K562 (cell line): Measurements from ENCODE around the gene G2E3.

ENCODE experiments used
- BCL6 ChIP-seq: fragments of 250-450 bp; sonication (Bioruptor Pico); IDR thresholded peaks from 2 replicates; pipeline ENCODE4 v1.4.0; 2020
- CBFA2T2 ChIP-seq: fragments of 450-650 bp; conservative IDR thresholded peaks from 2 replicates; pipeline ENCODE4 v1.6.1; 2017; ENCODE audit warnings: mild to moderate bottlenecking
- GTF2F1 ChIP-seq: IDR thresholded peaks from 2 replicates; pipeline ENCODE4 v1.6.1; 2011; ENCODE audit warnings: low read depth, low read length, improper control_type of control experiment
- POLR2A ChIP-seq: fragments of 450-650 bp; conservative IDR thresholded peaks from 2 replicates; pipeline ENCODE4 v1.6.1; 2016
- SRSF9 ChIP-seq: fragments of 200-400 bp; formaldehyde crosslinking; IDR thresholded peaks from 2 replicates; pipeline ENCODE4 v1.6.1; 2017; ENCODE audit warnings: low read depth, low read length, borderline replicate concordance
- ZNF124 ChIP-seq: sonication (generic); formaldehyde crosslinking; IDR thresholded peaks from 2 replicates; pipeline ENCODE4 v1.8.1; 2022; ENCODE audit warnings: missing genetic modification reagents
- TF ChIP-seq, protein P1 (sequence below): sonication (generic); formaldehyde crosslinking; IDR thresholded peaks from 2 replicates; pipeline ENCODE4 v1.9.0; 2022; ENCODE audit warnings: mild to moderate bottlenecking, missing genetic modification reagents
- TF ChIP-seq, protein P2 (sequence below), 3 experiments: IDR thresholded peaks in 2 of 3; conservative IDR thresholded peaks in 1 of 3; 2 replicates each; pipeline ENCODE4 v1.5.1; 2011 to 2012; ENCODE audit warnings: low read length in 3 of 3, mild to moderate bottlenecking in 3 of 3, control low read depth in 2 of 3, improper control_type of control experiment in 1 of 3, inconsistent platforms in 1 of 3, low read depth in 1 of 3, mixed read lengths in 1 of 3, moderate library complexity in 1 of 3; ENCODE audit not compliant: insufficient read depth in 2 of 3

DNA sequence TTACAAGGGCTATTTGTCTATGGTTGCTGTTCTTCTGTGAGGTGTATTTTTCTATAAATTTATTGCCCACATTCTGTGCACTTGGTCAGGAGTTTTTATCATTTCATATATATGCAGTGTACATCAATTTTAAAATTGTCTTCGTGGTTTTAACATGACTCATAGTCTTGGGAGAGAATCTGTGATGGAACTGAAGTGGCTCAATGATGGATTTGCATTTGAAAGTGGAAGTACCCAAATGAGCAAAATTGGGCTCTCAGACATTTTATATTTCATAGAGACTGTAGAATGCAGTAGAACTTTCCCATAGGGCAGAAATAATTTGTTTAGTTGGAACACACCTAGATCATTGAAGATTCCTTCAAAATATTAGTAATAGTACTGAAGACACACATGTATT is 61.2 kb downstream of the G2E3 start:
- TF ChIP-seq, protein P1, sequence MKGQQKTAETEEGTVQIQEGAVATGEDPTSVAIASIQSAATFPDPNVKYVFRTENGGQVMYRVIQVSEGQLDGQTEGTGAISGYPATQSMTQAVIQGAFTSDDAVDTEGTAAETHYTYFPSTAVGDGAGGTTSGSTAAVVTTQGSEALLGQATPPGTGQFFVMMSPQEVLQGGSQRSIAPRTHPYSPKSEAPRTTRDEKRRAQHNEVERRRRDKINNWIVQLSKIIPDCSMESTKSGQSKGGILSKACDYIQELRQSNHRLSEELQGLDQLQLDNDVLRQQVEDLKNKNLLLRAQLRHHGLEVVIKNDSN (CRISPR knock-in tag), result no peak
- TF ChIP-seq BCL6 (CRISPR knock-in tag) (no peak), GTF2F1 (no peak), SRSF9 (no peak), POLR2A (no peak), CBFA2T2 (no peak), ZNF124 (no peak)
- TF ChIP-seq, protein P2, sequence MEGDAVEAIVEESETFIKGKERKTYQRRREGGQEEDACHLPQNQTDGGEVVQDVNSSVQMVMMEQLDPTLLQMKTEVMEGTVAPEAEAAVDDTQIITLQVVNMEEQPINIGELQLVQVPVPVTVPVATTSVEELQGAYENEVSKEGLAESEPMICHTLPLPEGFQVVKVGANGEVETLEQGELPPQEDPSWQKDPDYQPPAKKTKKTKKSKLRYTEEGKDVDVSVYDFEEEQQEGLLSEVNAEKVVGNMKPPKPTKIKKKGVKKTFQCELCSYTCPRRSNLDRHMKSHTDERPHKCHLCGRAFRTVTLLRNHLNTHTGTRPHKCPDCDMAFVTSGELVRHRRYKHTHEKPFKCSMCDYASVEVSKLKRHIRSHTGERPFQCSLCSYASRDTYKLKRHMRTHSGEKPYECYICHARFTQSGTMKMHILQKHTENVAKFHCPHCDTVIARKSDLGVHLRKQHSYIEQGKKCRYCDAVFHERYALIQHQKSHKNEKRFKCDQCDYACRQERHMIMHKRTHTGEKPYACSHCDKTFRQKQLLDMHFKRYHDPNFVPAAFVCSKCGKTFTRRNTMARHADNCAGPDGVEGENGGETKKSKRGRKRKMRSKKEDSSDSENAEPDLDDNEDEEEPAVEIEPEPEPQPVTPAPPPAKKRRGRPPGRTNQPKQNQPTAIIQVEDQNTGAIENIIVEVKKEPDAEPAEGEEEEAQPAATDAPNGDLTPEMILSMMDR (IDR thresholded peaks at IDR 0.05 in 2 of 3, conservative IDR thresholded peaks at IDR 0.05 in 1 of 3; ENCODE audit: insufficient read depth in 2 of 3, low read depth in 1 of 3, low read length in 3 of 3), result no peak
